GM12878 (cell line): ENCODE results near the gene SPRY2.

Source experiments
- BMI1 ChIP-seq: fragments of 450-650 bp; IDR thresholded peaks from 2 replicates; pipeline ENCODE4 v1.6.1; 2016; ENCODE audit warnings: mild to moderate bottlenecking, moderate library complexity, borderline replicate concordance
- POLR2A ChIP-seq: IDR thresholded peaks from 2 replicates; pipeline ENCODE4 v1.6.1; 2011; ENCODE audit warnings: low read depth, mild to moderate bottlenecking, low read length
- TCF3 ChIP-seq: IDR thresholded peaks from 2 replicates; pipeline ENCODE4 v1.6.1; 2012; ENCODE audit warnings: low read depth, mild to moderate bottlenecking, low read length, borderline replicate concordance; ENCODE audit not compliant: insufficient read depth
- ZZZ3 ChIP-seq: IDR thresholded peaks from 2 replicates; pipeline ENCODE4 v1.6.1; 2011; ENCODE audit warnings: low read depth; ENCODE audit not compliant: control insufficient read depth, insufficient read length
- TF ChIP-seq, protein P1 (sequence below), 3 experiments: IDR thresholded peaks in 2 of 3; conservative IDR thresholded peaks in 1 of 3; 2 replicates each; pipeline ENCODE4 v1.5.1; 2011; ENCODE audit warnings: low read depth in 3 of 3, low read length in 3 of 3, mild to moderate bottlenecking in 3 of 3, control low read depth in 2 of 3, moderate library complexity in 2 of 3, inconsistent platforms in 1 of 3, mixed read lengths in 1 of 3; ENCODE audit not compliant: control insufficient read depth in 2 of 3, insufficient read depth in 1 of 3; ENCODE audit errors: extremely low read depth in 1 of 3

DNA sequence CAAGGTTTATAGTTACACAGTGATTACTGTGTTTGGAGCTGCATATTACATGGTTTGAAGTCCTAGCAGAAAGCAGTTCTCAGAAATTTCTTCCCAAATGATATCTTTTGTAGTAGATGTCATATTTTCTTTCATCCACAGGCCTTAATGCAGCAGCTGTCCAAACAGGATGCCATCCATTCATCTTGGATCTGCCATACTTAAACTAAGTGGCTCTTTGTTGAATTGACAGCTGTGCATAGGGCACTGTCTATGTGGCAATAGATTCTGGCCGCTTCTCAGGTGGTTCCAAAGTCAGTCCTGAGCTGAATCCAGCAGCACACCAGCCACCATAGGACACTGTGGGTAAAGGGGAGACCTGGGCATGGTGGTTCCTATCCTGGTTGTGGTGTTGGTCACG, 41.6 kb upstream of the SPRY2 start:
- TF ChIP-seq, protein P1, sequence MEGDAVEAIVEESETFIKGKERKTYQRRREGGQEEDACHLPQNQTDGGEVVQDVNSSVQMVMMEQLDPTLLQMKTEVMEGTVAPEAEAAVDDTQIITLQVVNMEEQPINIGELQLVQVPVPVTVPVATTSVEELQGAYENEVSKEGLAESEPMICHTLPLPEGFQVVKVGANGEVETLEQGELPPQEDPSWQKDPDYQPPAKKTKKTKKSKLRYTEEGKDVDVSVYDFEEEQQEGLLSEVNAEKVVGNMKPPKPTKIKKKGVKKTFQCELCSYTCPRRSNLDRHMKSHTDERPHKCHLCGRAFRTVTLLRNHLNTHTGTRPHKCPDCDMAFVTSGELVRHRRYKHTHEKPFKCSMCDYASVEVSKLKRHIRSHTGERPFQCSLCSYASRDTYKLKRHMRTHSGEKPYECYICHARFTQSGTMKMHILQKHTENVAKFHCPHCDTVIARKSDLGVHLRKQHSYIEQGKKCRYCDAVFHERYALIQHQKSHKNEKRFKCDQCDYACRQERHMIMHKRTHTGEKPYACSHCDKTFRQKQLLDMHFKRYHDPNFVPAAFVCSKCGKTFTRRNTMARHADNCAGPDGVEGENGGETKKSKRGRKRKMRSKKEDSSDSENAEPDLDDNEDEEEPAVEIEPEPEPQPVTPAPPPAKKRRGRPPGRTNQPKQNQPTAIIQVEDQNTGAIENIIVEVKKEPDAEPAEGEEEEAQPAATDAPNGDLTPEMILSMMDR (IDR thresholded peaks at IDR 0.05 in 2 of 3, conservative IDR thresholded peaks at IDR 0.05 in 1 of 3; ENCODE audit: control insufficient read depth in 2 of 3, extremely low read depth in 1 of 3, insufficient read depth in 1 of 3, low read depth in 3 of 3, low read length in 3 of 3): no peak
- TF ChIP-seq POLR2A (no peak), ZZZ3 (no peak), TCF3 (no peak), BMI1 (no peak)
